Fibroblast of lung (primary cell): ENCODE data around the gene EHHADH.

Experiments
- EZH2 ChIP-seq: IDR thresholded peaks from 2 replicates; pipeline ENCODE4 v1.5.1; 2012; ENCODE audit warnings: low read length, control low read depth, mild to moderate bottlenecking; ENCODE audit errors: missing control alignments
- TF ChIP-seq, protein P1 (sequence below), 2 donors: IDR thresholded peaks in 1 of 2; conservative IDR thresholded peaks in 1 of 2; 1 replicate in 1 of 2; 2 replicates in 1 of 2; pipeline ENCODE4 v1.5.1; 2011 to 2012; ENCODE audit warnings: low read length in 2 of 2, control low read depth in 1 of 2, inconsistent platforms in 1 of 2, low read depth in 1 of 2, mild to moderate bottlenecking in 1 of 2

- TF ChIP-seq, protein P1, sequence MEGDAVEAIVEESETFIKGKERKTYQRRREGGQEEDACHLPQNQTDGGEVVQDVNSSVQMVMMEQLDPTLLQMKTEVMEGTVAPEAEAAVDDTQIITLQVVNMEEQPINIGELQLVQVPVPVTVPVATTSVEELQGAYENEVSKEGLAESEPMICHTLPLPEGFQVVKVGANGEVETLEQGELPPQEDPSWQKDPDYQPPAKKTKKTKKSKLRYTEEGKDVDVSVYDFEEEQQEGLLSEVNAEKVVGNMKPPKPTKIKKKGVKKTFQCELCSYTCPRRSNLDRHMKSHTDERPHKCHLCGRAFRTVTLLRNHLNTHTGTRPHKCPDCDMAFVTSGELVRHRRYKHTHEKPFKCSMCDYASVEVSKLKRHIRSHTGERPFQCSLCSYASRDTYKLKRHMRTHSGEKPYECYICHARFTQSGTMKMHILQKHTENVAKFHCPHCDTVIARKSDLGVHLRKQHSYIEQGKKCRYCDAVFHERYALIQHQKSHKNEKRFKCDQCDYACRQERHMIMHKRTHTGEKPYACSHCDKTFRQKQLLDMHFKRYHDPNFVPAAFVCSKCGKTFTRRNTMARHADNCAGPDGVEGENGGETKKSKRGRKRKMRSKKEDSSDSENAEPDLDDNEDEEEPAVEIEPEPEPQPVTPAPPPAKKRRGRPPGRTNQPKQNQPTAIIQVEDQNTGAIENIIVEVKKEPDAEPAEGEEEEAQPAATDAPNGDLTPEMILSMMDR (conservative IDR thresholded peaks at IDR 0.05 in 1 of 2, IDR thresholded peaks at IDR 0.05 in 1 of 2; ENCODE audit: low read depth in 1 of 2, low read length in 2 of 2), result peak; percentile 71 to 74
- no peak for TF ChIP-seq EZH2
Observed at GRCh38 chr3:185176750-185177359, 77.0 kb downstream of the EHHADH start.
